Heart right ventricle (tissue), 16 donors: Measurements from ENCODE around the gene ARHGAP36. TPM values are rescaled to one million over a fixed set of nuclear protein-coding genes. Genes with fewer than 3 reads are reported as not detected.

Experiments
- ATAC-seq, 8 donors: fragments of 200-7000 bp; cut with Tn5 transposase; one replicate each; pipeline ENCODE4 v1.9.1; 2020; ENCODE audit warnings: mild to moderate bottlenecking in 8 of 8, moderate library complexity in 8 of 8, moderate number of reproducible peaks in 1 of 8
- DNase-seq, 2 donors: peaks; one replicate each; pipeline ENCODE4 v3.0.0-alpha.2; 2020
- H3K27ac ChIP-seq, 10 donors: fragments of 200-600 bp; sonication (generic) in 2 of 10; one replicate each; pipeline versions ENCODE4 v1.5.0 to v1.8.0; 2020 to 2022; ENCODE audit warnings: mild to moderate bottlenecking in 3 of 10
- H3K27me3 ChIP-seq, 7 donors: fragments of 200-600 bp; one replicate each; pipeline ENCODE4 v1.8.0; 2021 to 2022; ENCODE audit warnings: mild to moderate bottlenecking in 2 of 7
- H3K36me3 ChIP-seq, 9 donors: fragments of 200-600 bp; sonication (generic) in 1 of 9; one replicate each; pipeline versions ENCODE4 v1.5.0 to v1.8.0; 2020 to 2022; ENCODE audit warnings: mild to moderate bottlenecking in 2 of 9
- H3K4me1 ChIP-seq, 9 donors: fragments of 200-600 bp; sonication (generic) in 1 of 9; one replicate each; pipeline versions ENCODE4 v1.5.0 to v1.8.0; 2020 to 2022; ENCODE audit warnings: mild to moderate bottlenecking in 4 of 9
- H3K4me3 ChIP-seq, 10 donors: fragments of 200-600 bp; sonication (generic) in 2 of 10; one replicate each; pipeline versions ENCODE4 v1.5.0 to v1.8.0; 2020 to 2022; ENCODE audit warnings: mild to moderate bottlenecking in 7 of 10, moderate library complexity in 2 of 10
- H3K9me3 ChIP-seq, 11 donors: fragments of 200-600 bp in 10 of 11; sonication (generic) in 2 of 11; one replicate each; pipeline versions ENCODE4 v1.5.0 to v1.8.0; 2013 to 2022; ENCODE audit warnings: mild to moderate bottlenecking in 2 of 11, control low read depth in 1 of 11, moderate library complexity in 1 of 11
- CTCF ChIP-seq, 9 donors: fragments of 200-600 bp; sonication (generic) in 2 of 9; IDR thresholded peaks; one replicate each; pipeline versions ENCODE4 v1.5.0 to v1.8.0; 2021 to 2022; ENCODE audit warnings: antibody characterized with exemption in 9 of 9, mild to moderate bottlenecking in 5 of 9, moderate library complexity in 1 of 9
- WGBS, 2 donors: extraction: QIAGEN DNeasy Blood & Tissue Kit; methylation state at CpG; one replicate each; pipeline ENCODE4 v1.1.7; 2013; ENCODE audit warnings: inconsistent platforms in 1 of 2; 5-methylcytosine and 5-hydroxymethylcytosine counted together
- intact Hi-C, 10 donors: fragments of 100-400 bp; cut with DNase I; formaldehyde crosslinking; loops; one replicate each; pipeline versions ENCODE4 v1.11.1 to v1.14.2; 2022
- polyA plus RNA-seq, 2 donors: library from polyadenylated mRNA; stranded (reverse); fragments of 200-250 nt; gene quantifications; one replicate each; pipeline ENCODE4 v1.2.3, GENCODE V29; 2013
- total RNA-seq, 10 donors: library from RNA; stranded (reverse); fragmentation: NEBNext Ultra II Directional in 3 of 10; extraction: Animal tissue kit (Norgen Biotek cat#: 25700) in 3 of 10; gene quantifications; one replicate each; pipeline versions ENCODE4 v1.2.1 to v1.2.4, GENCODE V29; 2021 to 2023
- donor health status: Arrhythmogenic right ventricular cardiomyopathy.
- donor health status: ischemic (EF 13 %, LVEDD 7.1; RV severe dilation, severe dysfunction).
- donor health status: healthy with polysubstance abuse.
- donor health status: DM: no; HTN: yes; CAD: no.
- donor health status: DM: no; HTN: no; CAD: no.
- donor health status: ischemic (EF 25% LVEDD 6.9; RV normal size, moderate dysfunction).
- donor health status: ischemic (EF 25% LVEDD 5.7; RV mildly dilated, moderate dysfunction).
- donor health status: healthy.
- donor health status: DM: yes; HTN: yes; CAD: no.
- donor health status: Ischemic cardiomyopathy.
- donor health status: ischemic (EF 35%, LVEDD 5.7; RV mildly dilated, moderate dysfunction).
- donor health status: nonischemic (EF 11% LVEDD 7.7; RV severe dilation, severe dysfunction).
- donor health status: DM: yes; HTN: yes; CAD: no.
- donor health status: PGD.
- donor health status: ischemic (EF 29% LVEDD 5.4; RV normal size, mild dysfunction).
- donor health status: nonischemic (EF 23%, LVEDD 6.1; RV moderate dilation, normal function).

Gene ARHGAP36
- total and polyA plus RNA-seq, 12 donors, result not detected

GRCh38 chrX:131057706-131058105, 440 bp upstream of the ARHGAP36 start:
- Histone ChIP-seq H3K4me1 (no peaks in the 10 kb centered on the region), H3K36me3 (no peaks in the 10 kb centered on the region), H3K27me3 (peaks cover 0 to 94% (median 14%) of the 10 kb centered on the region in 7 donors), H3K9me3 (no peaks in the 10 kb centered on the region), H3K4me3 (no peak overlapping the region), H3K27ac (no peak overlapping the region)
- ATAC-seq (no peak), DNase-seq (no peak)
- 11 to 13% methylated on average over 8 to 9 of the region's 9 CpGs for WGBS, 2 donors
- no peak for TF ChIP-seq CTCF (IDR thresholded peaks at IDR 0.05)
- intact Hi-C loops, result no loop called here

GRCh38 chrX:131059246-131059645, 1.1 kb downstream of the ARHGAP36 start:
- Histone ChIP-seq H3K4me1 (no peaks in the 10 kb centered on the region), H3K27me3 (peaks cover 0 to 96% (median 14%) of the 10 kb centered on the region in 7 donors), H3K9me3 (no peaks in the 10 kb centered on the region), H3K4me3 (no peak overlapping the region), H3K27ac (no peak overlapping the region), H3K36me3 (no peaks in the 10 kb centered on the region)
- no peak for DNase-seq
- intact Hi-C loops, result no loop called here
- 38 to 64% methylated on average over 1 of the region's 2 CpGs for WGBS, 2 donors
- no peak for ATAC-seq
- no peak for TF ChIP-seq CTCF (IDR thresholded peaks at IDR 0.05)

- no peak for TF ChIP-seq CTCF (IDR thresholded peaks at IDR 0.05)
- ATAC-seq (no peak), DNase-seq (no peak)
- H3K4me1 ChIP-seq, result no peaks in the 10 kb centered on the region
- intact Hi-C loops, result no loop called here
- H3K9me3 ChIP-seq, result no peaks in the 10 kb centered on the region
- 86 to 88% methylated on average over 3 of the region's 3 CpGs for WGBS, 2 donors
- H3K4me3 ChIP-seq, result no peak overlapping the region
- H3K27me3 ChIP-seq, result peaks cover 0 to 93% (median 14%) of the 10 kb centered on the region in 7 donors
- H3K27ac ChIP-seq, result no peak overlapping the region
- no peaks in the 10 kb centered on the region for H3K36me3 ChIP-seq
These were observed 2.0 kb downstream of the ARHGAP36 start for GRCh38 chrX:131060147-131060546.

GRCh38 chrX:131061306-131061705, 3.2 kb downstream of the ARHGAP36 start:
- DNase-seq (no peak), ATAC-seq (no peak)
- H3K4me1 ChIP-seq, result no peaks in the 10 kb centered on the region
- H3K4me3 ChIP-seq, result no peak overlapping the region
- peaks cover 0 to 97% (median 14%) of the 10 kb centered on the region in 7 donors for H3K27me3 ChIP-seq
- no peaks in the 10 kb centered on the region for H3K36me3 ChIP-seq
- no peak overlapping the region for H3K27ac ChIP-seq
- H3K9me3 ChIP-seq, result no peaks in the 10 kb centered on the region
- 79 to 90% methylated on average over 6 of the region's 6 CpGs for WGBS, 2 donors
- TF ChIP-seq CTCF (IDR thresholded peaks at IDR 0.05), result no peak
- intact Hi-C loops, result no loop called here
